NB4 (cell line): Measurements from ENCODE around the gene CCPG1.

ENCODE experiments used
- DNase-seq: peaks from one replicate; pipeline ENCODE4 v3.0.0; 2010; ENCODE audit warnings: low read depth
- H3K4me3 ChIP-seq: one replicate; pipeline ENCODE4 v1.5.1; 2011; ENCODE audit warnings: mild to moderate bottlenecking, low read depth, low read length, moderate library complexity
- MYC ChIP-seq: IDR thresholded peaks from 2 replicates; pipeline ENCODE4 v1.6.1; 2011; ENCODE audit warnings: low read depth, low read length
- POLR2A ChIP-seq: IDR thresholded peaks from 2 replicates; pipeline ENCODE4 v1.6.1; 2011; ENCODE audit warnings: mild to moderate bottlenecking; ENCODE audit not compliant: insufficient read length; ENCODE audit errors: extremely low read depth
- TF ChIP-seq, protein P1 (sequence below): IDR thresholded peaks from 2 replicates; pipeline ENCODE4 v1.6.1; 2011; ENCODE audit warnings: low read depth, low read length
- TF ChIP-seq, protein P2 (sequence below): IDR thresholded peaks from one replicate; pipeline ENCODE4 v1.5.1; 2012; ENCODE audit warnings: low read depth, low read length

The CCPG1 gene

DNA sequence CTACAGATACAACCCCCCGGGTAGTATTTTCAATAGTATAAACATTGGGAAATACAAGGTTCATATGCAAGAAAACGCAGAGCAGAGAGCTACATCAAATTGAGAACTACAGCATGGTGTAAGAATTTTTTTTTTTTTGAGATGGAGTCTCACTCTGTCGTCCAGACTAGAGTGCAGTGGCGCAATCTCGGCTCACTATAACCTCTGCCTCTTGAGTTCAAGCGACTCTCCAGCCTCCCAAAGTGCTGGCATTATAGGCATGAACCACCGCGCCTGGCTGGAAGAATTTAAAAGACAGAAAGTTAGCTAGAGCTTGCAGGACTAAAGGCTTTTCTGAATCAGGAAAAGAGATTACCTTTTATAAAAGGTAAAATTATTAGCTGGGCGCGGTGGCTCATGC lies 47.1 kb downstream of the CCPG1 start:
- DNase-seq: no peak
- no peak overlapping the region for H3K4me3 ChIP-seq
- TF ChIP-seq, protein P1, sequence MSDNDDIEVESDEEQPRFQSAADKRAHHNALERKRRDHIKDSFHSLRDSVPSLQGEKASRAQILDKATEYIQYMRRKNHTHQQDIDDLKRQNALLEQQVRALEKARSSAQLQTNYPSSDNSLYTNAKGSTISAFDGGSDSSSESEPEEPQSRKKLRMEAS: no peak
- TF ChIP-seq MYC: no peak
- TF ChIP-seq, protein P2, sequence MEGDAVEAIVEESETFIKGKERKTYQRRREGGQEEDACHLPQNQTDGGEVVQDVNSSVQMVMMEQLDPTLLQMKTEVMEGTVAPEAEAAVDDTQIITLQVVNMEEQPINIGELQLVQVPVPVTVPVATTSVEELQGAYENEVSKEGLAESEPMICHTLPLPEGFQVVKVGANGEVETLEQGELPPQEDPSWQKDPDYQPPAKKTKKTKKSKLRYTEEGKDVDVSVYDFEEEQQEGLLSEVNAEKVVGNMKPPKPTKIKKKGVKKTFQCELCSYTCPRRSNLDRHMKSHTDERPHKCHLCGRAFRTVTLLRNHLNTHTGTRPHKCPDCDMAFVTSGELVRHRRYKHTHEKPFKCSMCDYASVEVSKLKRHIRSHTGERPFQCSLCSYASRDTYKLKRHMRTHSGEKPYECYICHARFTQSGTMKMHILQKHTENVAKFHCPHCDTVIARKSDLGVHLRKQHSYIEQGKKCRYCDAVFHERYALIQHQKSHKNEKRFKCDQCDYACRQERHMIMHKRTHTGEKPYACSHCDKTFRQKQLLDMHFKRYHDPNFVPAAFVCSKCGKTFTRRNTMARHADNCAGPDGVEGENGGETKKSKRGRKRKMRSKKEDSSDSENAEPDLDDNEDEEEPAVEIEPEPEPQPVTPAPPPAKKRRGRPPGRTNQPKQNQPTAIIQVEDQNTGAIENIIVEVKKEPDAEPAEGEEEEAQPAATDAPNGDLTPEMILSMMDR: no peak
- no peak for TF ChIP-seq POLR2A

DNA sequence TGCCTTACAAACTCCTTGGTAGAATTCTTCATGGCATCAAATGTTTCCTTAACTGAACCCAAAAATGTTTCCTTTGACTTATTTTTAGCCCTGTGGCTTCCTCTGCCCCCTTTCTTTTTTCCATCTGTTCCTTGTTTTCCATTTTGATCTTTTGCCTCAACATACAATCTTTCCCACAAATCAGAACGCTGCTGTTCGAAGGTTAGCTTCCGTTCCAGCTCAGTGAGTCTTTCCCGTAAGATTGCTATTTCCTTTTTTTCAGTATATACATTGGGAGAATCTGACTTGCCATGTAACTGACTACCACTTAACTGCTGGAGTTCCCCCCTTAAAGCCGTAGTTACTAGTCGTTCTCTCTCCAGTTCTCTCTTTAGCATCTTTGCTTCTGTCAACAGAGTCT lies 47.9 kb downstream of the CCPG1 start:
- no peak for TF ChIP-seq MYC
- TF ChIP-seq, protein P1: no peak
- H3K4me3 ChIP-seq: no peak overlapping the region
- no peak for DNase-seq

DNA sequence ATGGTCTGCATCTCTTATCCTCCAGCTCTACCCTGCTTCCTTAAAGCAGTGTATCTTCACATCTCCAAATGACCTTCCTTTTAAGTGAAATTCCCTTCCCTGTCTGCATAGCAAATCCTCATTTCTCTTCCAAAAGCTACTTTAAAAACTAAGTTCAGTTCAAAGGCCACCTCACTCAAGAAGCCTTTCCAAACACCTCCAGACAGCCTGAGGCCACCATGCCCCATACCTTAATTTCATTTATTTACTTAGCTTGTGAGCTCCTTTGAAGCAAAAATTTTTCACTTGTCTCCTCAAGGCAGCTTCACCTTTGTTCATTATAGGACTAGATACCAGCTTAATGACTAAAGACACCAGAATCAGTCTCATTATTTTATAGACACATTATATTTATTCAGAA lies 49.7 kb downstream of the CCPG1 start:
- TF ChIP-seq, protein P1: no peak
- TF ChIP-seq, protein P2: no peak
- TF ChIP-seq MYC (no peak), POLR2A (no peak)
- DNase-seq: no peak

DNA sequence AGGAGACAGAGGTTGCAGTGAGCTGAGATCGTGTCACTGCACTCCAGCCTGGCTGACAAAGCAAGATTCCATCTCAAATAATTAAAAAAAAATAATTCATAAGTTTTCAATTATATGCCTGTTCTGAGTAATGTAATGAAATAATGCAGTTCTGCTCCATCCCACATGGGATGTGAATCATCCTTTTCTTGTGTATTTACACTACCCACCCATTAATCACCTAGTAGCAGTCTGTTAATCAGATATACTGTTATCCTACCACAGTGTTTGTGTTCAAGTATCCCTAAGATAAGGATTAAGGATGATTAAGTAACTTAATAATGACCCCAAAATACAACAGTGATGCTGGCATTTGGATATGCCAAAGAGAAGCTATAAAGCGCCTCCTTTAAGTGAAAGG lies 50.4 kb downstream of the CCPG1 start:
- TF ChIP-seq POLR2A (no peak), MYC (no peak)
- TF ChIP-seq, protein P2: no peak
- TF ChIP-seq, protein P1: no peak

More for the DNA sequence above, 49.7 kb downstream of the CCPG1 start:
- H3K4me3 ChIP-seq: no peak overlapping the region

DNA sequence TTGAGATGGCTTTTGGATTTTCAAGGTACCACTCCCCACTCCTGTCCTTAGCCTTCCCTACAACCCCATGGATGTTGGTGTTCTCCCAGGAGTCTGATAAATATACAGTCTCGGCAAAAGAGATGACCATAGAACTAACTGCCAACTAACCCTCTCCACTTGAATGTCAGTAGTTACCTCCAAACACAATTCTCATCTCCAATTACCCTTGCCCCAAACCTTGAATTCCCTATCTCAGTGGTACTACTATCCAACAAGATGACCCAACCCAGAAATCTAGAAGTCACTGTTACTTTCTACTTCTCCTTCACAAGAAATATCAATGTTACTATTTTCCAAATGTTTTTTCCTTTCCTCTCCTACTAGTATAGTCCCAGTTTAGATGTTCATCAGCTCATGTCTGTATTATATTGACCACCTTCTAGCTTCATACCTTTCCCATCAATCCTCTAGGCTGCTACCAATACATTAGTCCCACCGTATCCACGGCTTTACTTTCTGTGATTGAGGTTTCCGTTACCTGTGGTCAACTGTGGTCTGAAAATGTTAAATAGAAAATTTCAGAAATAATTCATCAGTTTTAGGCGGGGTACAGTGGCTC lies 51.1 kb downstream of the CCPG1 start:
- TF ChIP-seq, protein P1: no peak
- no peak for TF ChIP-seq POLR2A
- H3K4me3 ChIP-seq: no peak overlapping the region
- no peak for DNase-seq

More for the DNA sequence above, 50.4 kb downstream of the CCPG1 start:
- no peak for DNase-seq
- H3K4me3 ChIP-seq: no peak overlapping the region

DNA sequence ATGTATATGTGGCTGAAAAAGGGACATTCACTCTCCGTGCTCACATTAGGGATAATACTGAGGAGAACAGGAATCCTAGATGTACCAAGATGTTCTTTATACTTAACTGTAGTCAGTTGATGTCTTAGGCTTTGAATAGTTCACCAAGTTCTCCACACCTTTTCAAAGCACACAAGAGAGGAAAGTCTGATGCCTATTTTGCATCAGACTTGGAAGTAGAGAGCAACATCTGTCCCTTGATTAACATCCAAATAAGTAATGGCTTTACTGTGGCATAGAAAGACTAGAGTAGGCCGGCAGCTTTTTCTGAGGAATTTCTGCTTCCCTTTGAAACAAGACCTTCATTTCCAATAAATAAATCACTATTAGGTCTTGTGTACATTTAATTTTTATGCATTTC lies 55.1 kb downstream of the CCPG1 start:
- TF ChIP-seq, protein P2: no peak
- TF ChIP-seq POLR2A (no peak), MYC (no peak)
- TF ChIP-seq, protein P1: no peak
- DNase-seq: no peak
- H3K4me3 ChIP-seq: no peak overlapping the region

DNA sequence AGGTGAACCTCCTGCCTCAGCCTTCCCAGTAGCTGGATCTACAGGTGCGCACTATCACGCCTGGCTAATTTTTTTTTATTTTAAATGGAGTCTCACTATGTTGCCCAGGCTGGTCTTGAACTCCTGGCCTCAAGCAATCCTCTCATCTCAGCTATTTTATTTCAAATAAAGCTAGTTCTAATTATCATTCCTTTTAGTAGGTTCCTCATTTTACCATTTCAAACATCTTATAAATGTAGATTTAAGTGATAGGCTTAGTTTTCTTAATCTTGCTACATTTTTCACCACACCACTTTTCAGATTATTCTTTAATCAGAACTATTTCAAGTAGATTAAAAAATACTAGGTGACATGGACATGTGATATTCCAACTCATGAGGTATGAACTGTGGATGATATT lies 58.9 kb downstream of the CCPG1 start:
- TF ChIP-seq, protein P2: no peak
- TF ChIP-seq MYC (no peak), POLR2A (no peak)
- TF ChIP-seq, protein P1: no peak
- no peak for DNase-seq
- H3K4me3 ChIP-seq: no peak overlapping the region
